Endothelial cell (in vitro differentiated cells): Measurements from ENCODE around the gene RTKN2. TPM values are rescaled to one million over a fixed set of nuclear protein-coding genes. Genes with fewer than 3 reads are reported as not detected.

Experiments
- DNase-seq: peaks from one replicate; pipeline ENCODE4 v3.0.0; 2021; ENCODE audit warnings: low spot score
- H3K27ac Mint-ChIP-seq: one replicate; pipeline ENCODE4 v1.8.0; 2021; ENCODE audit warnings: mixed read lengths, inconsistent platforms; ENCODE audit not compliant: unreplicated experiment
- H3K27me3 Mint-ChIP-seq: one replicate; pipeline ENCODE4 v1.8.0; 2021; ENCODE audit warnings: mild to moderate bottlenecking, moderate library complexity, mixed read lengths, inconsistent platforms; ENCODE audit not compliant: unreplicated experiment
- H3K36me3 Mint-ChIP-seq: one replicate; pipeline ENCODE4 v1.8.0; 2021; ENCODE audit warnings: mild to moderate bottlenecking, low read depth, mixed read lengths, inconsistent platforms; ENCODE audit not compliant: unreplicated experiment
- H3K4me1 Mint-ChIP-seq: one replicate; pipeline ENCODE4 v1.8.0; 2021; ENCODE audit warnings: mild to moderate bottlenecking, mixed read lengths, inconsistent platforms; ENCODE audit not compliant: unreplicated experiment
- H3K4me3 Mint-ChIP-seq: one replicate; pipeline ENCODE4 v1.8.0; 2021; ENCODE audit warnings: mild to moderate bottlenecking, mixed read lengths, inconsistent platforms; ENCODE audit not compliant: unreplicated experiment
- H3K9me3 Mint-ChIP-seq: one replicate; pipeline ENCODE4 v1.8.0; 2021; ENCODE audit warnings: mixed read lengths, inconsistent platforms; ENCODE audit not compliant: unreplicated experiment
- total RNA-seq: library from RNA; stranded (reverse); fragmentation: NEBNext Ultra II Directional; extraction: Animal tissue kit (Norgen Biotek cat#: 25700); gene quantifications from one replicate; pipeline ENCODE4 v1.2.1, GENCODE V29; 2021; ENCODE audit not compliant: unreplicated experiment
- TF ChIP-seq, protein P1 (sequence below): fragments of 200-600 bp; sonication (generic); IDR thresholded peaks from one replicate; pipeline ENCODE4 v1.5.0; 2021; ENCODE audit warnings: antibody characterized with exemption; ENCODE audit not compliant: unreplicated experiment

Gene RTKN2
- total RNA-seq, 1 donor from 2014 or later, result 1.7 TPM

DNA sequence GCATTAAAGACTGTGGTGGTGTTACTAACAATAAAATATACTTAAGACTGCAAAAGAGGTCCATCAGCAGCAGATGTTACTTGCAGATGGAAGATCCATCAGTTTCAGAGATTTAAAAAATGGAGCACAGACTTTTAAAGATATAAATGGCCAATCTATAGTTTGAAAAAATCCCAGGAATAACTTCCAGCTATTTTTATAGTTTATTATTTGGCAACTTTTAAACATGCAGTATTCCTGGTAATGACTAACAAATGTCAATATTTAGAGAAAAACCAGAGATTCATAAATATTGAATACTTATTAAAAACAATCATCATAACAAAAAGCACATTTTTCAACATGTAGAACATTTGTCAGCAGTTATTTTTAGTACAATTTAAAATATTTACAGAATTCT, 30.7 kb downstream of the RTKN2 start:
- no peaks in the 10 kb centered on the region for H3K27me3 Mint-ChIP-seq
- TF ChIP-seq, protein P1, sequence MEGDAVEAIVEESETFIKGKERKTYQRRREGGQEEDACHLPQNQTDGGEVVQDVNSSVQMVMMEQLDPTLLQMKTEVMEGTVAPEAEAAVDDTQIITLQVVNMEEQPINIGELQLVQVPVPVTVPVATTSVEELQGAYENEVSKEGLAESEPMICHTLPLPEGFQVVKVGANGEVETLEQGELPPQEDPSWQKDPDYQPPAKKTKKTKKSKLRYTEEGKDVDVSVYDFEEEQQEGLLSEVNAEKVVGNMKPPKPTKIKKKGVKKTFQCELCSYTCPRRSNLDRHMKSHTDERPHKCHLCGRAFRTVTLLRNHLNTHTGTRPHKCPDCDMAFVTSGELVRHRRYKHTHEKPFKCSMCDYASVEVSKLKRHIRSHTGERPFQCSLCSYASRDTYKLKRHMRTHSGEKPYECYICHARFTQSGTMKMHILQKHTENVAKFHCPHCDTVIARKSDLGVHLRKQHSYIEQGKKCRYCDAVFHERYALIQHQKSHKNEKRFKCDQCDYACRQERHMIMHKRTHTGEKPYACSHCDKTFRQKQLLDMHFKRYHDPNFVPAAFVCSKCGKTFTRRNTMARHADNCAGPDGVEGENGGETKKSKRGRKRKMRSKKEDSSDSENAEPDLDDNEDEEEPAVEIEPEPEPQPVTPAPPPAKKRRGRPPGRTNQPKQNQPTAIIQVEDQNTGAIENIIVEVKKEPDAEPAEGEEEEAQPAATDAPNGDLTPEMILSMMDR, result no peak
- H3K27ac Mint-ChIP-seq, result no peak overlapping the region
- no peak overlapping the region for H3K4me3 Mint-ChIP-seq
- H3K36me3 Mint-ChIP-seq, result no peaks in the 10 kb centered on the region
- no peak for DNase-seq
- H3K9me3 Mint-ChIP-seq, result no peaks in the 10 kb centered on the region
- no peaks in the 10 kb centered on the region for H3K4me1 Mint-ChIP-seq

DNA sequence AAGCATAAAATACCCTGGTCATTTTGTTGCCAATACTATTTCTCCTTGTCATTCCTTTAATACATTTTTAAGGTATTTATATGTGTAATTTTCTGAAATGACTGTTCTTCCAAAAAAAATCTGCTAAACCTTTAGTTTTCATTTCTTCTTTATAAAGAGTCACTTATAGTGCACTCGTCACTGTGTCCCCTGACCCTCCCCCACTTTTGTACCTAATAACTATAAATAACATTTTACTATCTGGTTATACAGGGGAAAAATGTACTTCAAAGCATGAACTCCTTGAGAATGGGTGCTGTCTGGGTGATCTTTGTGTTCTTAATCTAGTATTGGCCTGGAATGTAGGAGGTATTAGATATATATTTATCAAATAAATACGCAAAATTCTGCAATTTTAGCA, 31.1 kb downstream of the RTKN2 start:
- no peak for DNase-seq
- no peak overlapping the region for H3K27ac Mint-ChIP-seq

DNA sequence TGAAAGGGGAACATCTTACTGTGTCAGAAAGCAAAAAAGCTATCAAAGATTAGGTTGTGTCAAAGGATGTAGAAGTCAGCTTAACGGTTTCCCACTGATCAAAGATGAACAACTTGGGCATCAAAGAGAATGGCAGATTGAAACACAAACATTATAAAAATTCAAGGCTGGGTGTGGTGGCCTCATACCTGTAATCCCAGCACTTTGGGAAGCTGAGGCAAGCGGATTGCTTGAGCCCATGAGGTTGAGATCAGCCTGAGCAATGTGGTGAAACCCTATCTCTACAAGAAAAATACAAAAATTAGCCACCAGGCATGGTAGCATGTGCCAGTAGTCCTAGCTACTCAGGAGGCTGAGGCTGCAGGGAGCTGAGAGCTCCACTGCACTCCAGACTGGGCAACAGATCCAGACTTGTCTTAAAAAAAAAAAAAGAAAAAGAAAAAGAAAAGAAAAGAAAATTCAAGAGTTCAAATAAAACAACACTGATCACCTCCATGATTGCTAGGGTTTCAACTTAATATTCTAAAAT, 34.5 kb downstream of the RTKN2 start:
- Mint-ChIP-seq H3K4me3 (no peak overlapping the region), H3K27me3 (no peaks in the 10 kb centered on the region), H3K9me3 (no peaks in the 10 kb centered on the region), H3K4me1 (no peaks in the 10 kb centered on the region), H3K27ac (no peak overlapping the region), H3K36me3 (no peaks in the 10 kb centered on the region)
- DNase-seq, result no peak
- TF ChIP-seq, protein P1, result no peak

More for the DNA sequence above, 31.1 kb downstream of the RTKN2 start:
- no peaks in the 10 kb centered on the region for H3K9me3 Mint-ChIP-seq
- TF ChIP-seq, protein P1, result no peak
- no peaks in the 10 kb centered on the region for H3K27me3 Mint-ChIP-seq
- H3K36me3 Mint-ChIP-seq, result no peaks in the 10 kb centered on the region
- H3K4me1 Mint-ChIP-seq, result no peaks in the 10 kb centered on the region
- no peak overlapping the region for H3K4me3 Mint-ChIP-seq

DNA sequence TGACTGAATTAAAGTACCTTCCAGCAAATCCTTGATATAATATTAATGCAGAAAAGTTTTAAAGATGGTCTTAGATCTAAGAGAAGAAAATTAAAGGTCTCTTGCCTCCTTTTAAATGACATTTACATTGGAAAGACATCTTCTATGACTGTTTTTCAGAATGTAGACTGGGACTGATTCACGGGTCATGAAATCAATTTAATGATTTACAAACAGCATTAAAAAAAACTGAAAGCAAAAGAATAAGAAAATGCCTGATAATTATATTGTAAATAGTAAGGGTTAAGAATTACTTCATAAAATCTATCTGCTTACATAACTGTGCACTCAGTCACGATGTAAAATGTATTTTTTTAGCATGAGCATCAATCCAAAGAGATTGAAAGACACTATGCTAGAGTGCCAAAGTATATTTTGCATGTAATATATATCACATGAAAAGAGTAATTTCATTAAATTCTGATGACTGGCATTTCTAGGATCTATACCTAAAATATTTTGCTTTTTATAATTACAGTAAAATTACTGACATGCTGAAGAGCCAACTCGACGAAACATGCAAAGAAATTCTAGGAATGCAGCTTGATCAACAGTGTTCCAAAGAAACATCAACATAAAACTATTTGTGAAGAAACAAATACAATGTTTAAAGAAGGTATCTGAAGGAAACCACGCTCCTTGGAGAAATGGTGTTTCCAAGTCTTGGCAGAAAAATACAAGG, 35.1 kb downstream of the RTKN2 start:
- no peak overlapping the region for H3K27ac Mint-ChIP-seq
- DNase-seq, result no peak
- no peaks in the 10 kb centered on the region for H3K4me1 Mint-ChIP-seq
- no peaks in the 10 kb centered on the region for H3K36me3 Mint-ChIP-seq
- no peak overlapping the region for H3K4me3 Mint-ChIP-seq
- H3K9me3 Mint-ChIP-seq, result no peaks in the 10 kb centered on the region
- TF ChIP-seq, protein P1, result no peak
- H3K27me3 Mint-ChIP-seq, result no peaks in the 10 kb centered on the region

DNA sequence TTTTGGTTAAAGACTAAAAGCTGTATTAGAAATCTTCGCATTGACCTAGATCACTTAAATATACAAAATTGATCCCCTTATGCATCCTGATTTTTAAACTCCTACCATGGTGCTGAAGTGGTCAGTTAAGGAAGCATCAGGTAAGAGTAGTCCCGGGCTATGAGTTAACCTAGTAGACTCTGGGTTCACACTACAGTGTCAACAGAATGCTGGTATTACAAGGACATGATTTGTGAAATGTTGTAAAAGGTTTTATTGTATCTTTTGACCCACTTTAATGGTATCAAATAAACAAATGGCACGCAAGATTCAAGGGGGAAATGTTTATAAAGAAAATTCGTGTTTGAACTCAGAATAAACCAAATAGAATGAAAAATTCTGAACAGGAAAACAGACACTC, 36.8 kb downstream of the RTKN2 start:
- Mint-ChIP-seq H3K4me3 (no peak overlapping the region), H3K9me3 (no peaks in the 10 kb centered on the region), H3K27me3 (no peaks in the 10 kb centered on the region), H3K36me3 (no peaks in the 10 kb centered on the region), H3K4me1 (no peaks in the 10 kb centered on the region), H3K27ac (no peak overlapping the region)
- TF ChIP-seq, protein P1, result no peak
- no peak for DNase-seq
